Body of pancreas (tissue), 4 donors: Measurements from ENCODE around the gene C8B. TPM values are rescaled to one million over a fixed set of nuclear protein-coding genes. Genes with fewer than 3 reads are reported as not detected.
A peak's percentile ranks its signal among the peaks of the same experiment; 100 is the strongest.

Experiments
- ATAC-seq: fragments of 150-250 bp; one replicate; pipeline ENCODE4 v1.9.1; 2016
- DNase-seq, 4 donors: peaks; one replicate each; pipeline ENCODE4 v3.0.0-alpha.2; 2019
- H3K27ac ChIP-seq, 4 donors: fragments of 200-600 bp; sonication (generic); 1 replicate in 3 of 4; 2 replicates in 1 of 4; pipeline versions ENCODE4 v1.5.1 to v1.6.1; 2016 to 2019; ENCODE audit warnings: mild to moderate bottlenecking in 1 of 4, mixed read lengths in 1 of 4, moderate library complexity in 1 of 4
- H3K27me3 ChIP-seq, 2 donors: fragments of 200-600 bp; sonication (generic); one replicate each; pipeline ENCODE4 v1.6.0; 2016; ENCODE audit warnings: mild to moderate bottlenecking in 1 of 2
- H3K36me3 ChIP-seq, 2 donors: fragments of 200-600 bp; sonication (generic); replicated peaks in 1 of 2; 2 replicates each; pipeline ENCODE4 v1.5.1; 2016; ENCODE audit warnings: low read depth in 2 of 2; ENCODE audit not compliant: insufficient read depth in 1 of 2
- H3K4me1 ChIP-seq: fragments of 200-600 bp; sonication (generic); one replicate; pipeline ENCODE4 v1.6.0; 2016
- H3K4me3 ChIP-seq, 2 donors: fragments of 200-600 bp; sonication (generic); 1 replicate in 1 of 2; 2 replicates in 1 of 2; pipeline ENCODE4 v1.5.1; 2016 to 2019
- H3K9me3 ChIP-seq, 3 donors: fragments of 200-600 bp; sonication (generic); 1 replicate in 2 of 3; 2 replicates in 1 of 3; pipeline ENCODE4 v1.5.1; 2016
- CTCF ChIP-seq, 7 experiments: fragments of 450-650 bp in 4 of 7; fragments of 200-600 bp in 3 of 7; sonication (generic) in 3 of 7; IDR thresholded peaks; one replicate each; pipeline ENCODE4 v1.5.1; 2016 to 2019; ENCODE audit warnings: antibody characterized with exemption in 7 of 7
- POLR2A ChIP-seq, 3 donors: fragments of 450-650 bp; IDR thresholded peaks; one replicate each; pipeline ENCODE4 v1.6.1; 2016; ENCODE audit warnings: antibody characterized with exemption in 3 of 3, mild to moderate bottlenecking in 2 of 3
- WGBS, 2 donors: methylation state at CpG; one replicate each; pipeline ENCODE4 v1.1.5; 2017; 5-methylcytosine and 5-hydroxymethylcytosine counted together
- intact Hi-C: fragments of 100-400 bp; cut with DNase I; formaldehyde crosslinking; loops from one replicate; pipeline ENCODE4 v1.15.1; 2023
- total RNA-seq, 2 donors: library from RNA; depleted of rRNA; stranded (reverse); fragments of >200 nt; gene quantifications; one replicate each; pipeline ENCODE4 v1.1.0, GENCODE V29; 2016

The C8B gene
- total RNA-seq, 2 donors from 2014 or later = not detected

- no peak overlapping the region for H3K4me3 ChIP-seq
- peak in 1 of 3 donors; percentile 20 for TF ChIP-seq POLR2A (IDR thresholded peaks at IDR 0.05)
- TF ChIP-seq CTCF (IDR thresholded peaks at IDR 0.05) = peak in 1 of 7 experiments; percentile 17
- H3K36me3 ChIP-seq = no peaks in the 10 kb centered on the region
- ATAC-seq (peak; percentile 93), DNase-seq (peak; percentile 81 to 93 (median 91))
- 18 to 23% methylated on average over 3 to 4 of the region's 4 CpGs for WGBS, 2 donors
- H3K27ac ChIP-seq = peak overlapping the region in 1 of 4 donors; percentile 20
- H3K4me1 ChIP-seq = peaks cover 40% of the 10 kb centered on the region
- intact Hi-C loops = no loop called here
- no peaks in the 10 kb centered on the region for H3K27me3 ChIP-seq
- H3K9me3 ChIP-seq = no peaks in the 10 kb centered on the region
Measured at GRCh38 chr1:56915960-56916359, 49.9 kb downstream of the C8B start.

DNA sequence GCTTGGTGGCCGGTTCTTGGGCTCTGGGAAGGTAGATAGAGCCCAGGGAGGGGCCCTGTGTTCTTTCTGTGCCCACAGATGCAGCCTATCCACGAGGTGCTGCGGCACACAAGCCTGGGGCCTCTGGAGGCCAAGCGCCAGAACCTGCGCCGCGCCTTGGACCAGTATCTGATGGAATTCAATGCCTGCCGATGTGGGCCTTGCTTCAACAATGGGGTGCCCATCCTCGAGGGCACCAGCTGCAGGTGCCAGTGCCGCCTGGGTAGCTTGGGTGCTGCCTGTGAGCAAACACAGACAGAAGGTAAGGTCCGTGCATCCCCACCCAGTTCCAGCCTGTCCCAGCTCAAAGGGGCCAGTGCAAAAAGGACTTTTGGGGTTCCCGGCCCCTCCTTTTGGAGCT, 53.5 kb downstream of the C8B start:
- Histone ChIP-seq H3K27ac (no peak overlapping the region), H3K4me1 (peaks cover 32% of the 10 kb centered on the region), H3K27me3 (no peaks in the 10 kb centered on the region), H3K9me3 (no peaks in the 10 kb centered on the region), H3K36me3 (no peaks in the 10 kb centered on the region), H3K4me3 (no peak overlapping the region)
- intact Hi-C loops = no loop called here
- ATAC-seq (no peak), DNase-seq (no peak)
- WGBS, 2 donors = 85 to 96% methylated on average over 11 to 12 of the region's 12 CpGs
- TF ChIP-seq POLR2A (IDR thresholded peaks at IDR 0.05) (no peak), CTCF (IDR thresholded peaks at IDR 0.05) (no peak)

GRCh38 chr1:56911098-56911938, 54.5 kb downstream of the C8B start:
- Histone ChIP-seq H3K9me3 (no peaks in the 10 kb centered on the region), H3K4me3 (no peak overlapping the region), H3K27ac (peak overlapping the region in 2 of 4 donors; percentile 19 to 51), H3K27me3 (no peaks in the 10 kb centered on the region), H3K36me3 (no peaks in the 10 kb centered on the region), H3K4me1 (peaks cover 29% of the 10 kb centered on the region)
- intact Hi-C loops = no loop called here
- DNase-seq (no peak), ATAC-seq (no peak)
- no peak for TF ChIP-seq CTCF (IDR thresholded peaks at IDR 0.05)
- TF ChIP-seq POLR2A (IDR thresholded peaks at IDR 0.05) = no peak
- 87 to 91% methylated on average over 6 to 7 of the region's 7 CpGs for WGBS, 2 donors

- ATAC-seq = peak; percentile 93
- peak; percentile 59 to 76 (median 68) for DNase-seq
- peak overlapping the region in 2 of 4 donors; percentile 19 to 51 for H3K27ac ChIP-seq
- no peak overlapping the region for H3K4me3 ChIP-seq
- 29 to 46% methylated on average over 4 of the region's 4 CpGs for WGBS, 2 donors
- H3K27me3 ChIP-seq = no peaks in the 10 kb centered on the region
- peaks cover 26% of the 10 kb centered on the region for H3K4me1 ChIP-seq
- TF ChIP-seq CTCF (IDR thresholded peaks at IDR 0.05) = no peak
- no peak for TF ChIP-seq POLR2A (IDR thresholded peaks at IDR 0.05)
- H3K36me3 ChIP-seq = no peaks in the 10 kb centered on the region
- no peaks in the 10 kb centered on the region for H3K9me3 ChIP-seq
- intact Hi-C loops = no loop called here
Measured at GRCh38 chr1:56910441-56910985, 55.3 kb downstream of the C8B start.
